ENCODE measurements around the gene KRI1. TPM values are rescaled to one million over a fixed set of nuclear protein-coding genes. Genes with fewer than 3 reads are reported as not detected.
"Not testable (repeated sequence)": the region's sequence is repeated elsewhere in the genome, so short reads cannot be mapped to it uniquely, and the experiment has no call there.

KRI1 gene
- total and polyA plus RNA-seq, 12 donors, result 7.1 to 69.0 (median 20.1) TPM

GRCh38 chr19:10532457-10532856 lies 33.4 kb downstream of the KRI1 start:
- intact Hi-C loops (cut with DNase I), result no loop called here
- Histone ChIP-seq H3K4me1 (replicated peaks in 1 of 2) (no peaks in the 10 kb centered on the region), H3K9me3 (replicated peaks in 1 of 3) (no peaks in the 10 kb centered on the region), H3K27me3 (no peaks in the 10 kb centered on the region), H3K36me3 (replicated peaks in 1 of 2) (no peaks in the 10 kb centered on the region), H3K27ac (no peak overlapping the region), H3K4me3 (no peak overlapping the region)
- WGBS, 4 donors, result 84 to 100% (median 100%) methylated on average over 1 of the region's 1 CpG; no CpG with 5 or more reads in 1 of the 4 donors
- DNase-seq, result no peak
- TF ChIP-seq CTCF (IDR thresholded peaks at IDR 0.05), result no peak
- TF ChIP-seq POLR2A (IDR thresholded peaks at IDR 0.05), result no peak

- H3K9me3 ChIP-seq (replicated peaks in 1 of 3); H3K4me1 ChIP-seq (replicated peaks in 1 of 2); H3K4me3 ChIP-seq; intact Hi-C loops (cut with DNase I); DNase-seq; H3K27me3 ChIP-seq; H3K27ac ChIP-seq; H3K36me3 ChIP-seq (replicated peaks in 1 of 2): not testable (repeated sequence)
- 63 to 79% (median 69%) methylated on average over 8 of the region's 8 CpGs for WGBS, 4 donors
Observed at GRCh38 chr19:10526887-10527286, 38.9 kb downstream of the KRI1 start.

GRCh38 chr19:10525636-10526035 lies 40.2 kb downstream of the KRI1 start:
- intact Hi-C loops (cut with DNase I), result no loop called here
- TF ChIP-seq CTCF (IDR thresholded peaks at IDR 0.05) (no peak), POLR2A (IDR thresholded peaks at IDR 0.05) (no peak)
- DNase-seq, result no peak
- Histone ChIP-seq H3K4me3 (no peak overlapping the region), H3K4me1 (replicated peaks in 1 of 2) (no peaks in the 10 kb centered on the region), H3K9me3 (replicated peaks in 1 of 3) (no peaks in the 10 kb centered on the region), H3K36me3 (replicated peaks in 1 of 2) (no peaks in the 10 kb centered on the region), H3K27ac (no peak overlapping the region), H3K27me3 (no peaks in the 10 kb centered on the region)
- WGBS, 4 donors, result 85 to 92% (median 88%) methylated on average over 7 of the region's 7 CpGs

- intact Hi-C loops (cut with DNase I), result no loop called here
- H3K9me3 ChIP-seq (replicated peaks in 1 of 3), result no peaks in the 10 kb centered on the region
- WGBS, 4 donors, result 68 to 85% (median 82%) methylated on average over 3 of the region's 3 CpGs
- TF ChIP-seq CTCF (IDR thresholded peaks at IDR 0.05), result no peak
- TF ChIP-seq POLR2A (IDR thresholded peaks at IDR 0.05), result no peak
- no peaks in the 10 kb centered on the region for H3K36me3 ChIP-seq (replicated peaks in 1 of 2)
- no peak overlapping the region for H3K27ac ChIP-seq
- H3K4me3 ChIP-seq, result no peak overlapping the region
- DNase-seq, result no peak
- peaks cover 8% of the 10 kb centered on the region for H3K27me3 ChIP-seq
- H3K4me1 ChIP-seq (replicated peaks in 1 of 2), result peaks cover 0 to 4% of the 10 kb centered on the region in 2 donors
Observed at GRCh38 chr19:10523135-10523636, 42.6 kb downstream of the KRI1 start.

- no peak for DNase-seq
- no peak overlapping the region for H3K27ac ChIP-seq
- H3K4me3 ChIP-seq, result no peak overlapping the region
- TF ChIP-seq CTCF (IDR thresholded peaks at IDR 0.05) (no peak), POLR2A (IDR thresholded peaks at IDR 0.05) (no peak)
- peaks cover 18% of the 10 kb centered on the region for H3K27me3 ChIP-seq
- no peaks in the 10 kb centered on the region for H3K9me3 ChIP-seq (replicated peaks in 1 of 3)
- H3K36me3 ChIP-seq (replicated peaks in 1 of 2), result no peaks in the 10 kb centered on the region
- H3K4me1 ChIP-seq (replicated peaks in 1 of 2), result peaks cover 13 to 17% of the 10 kb centered on the region in 2 donors
- WGBS, 4 donors, result 76 to 80% (median 77%) methylated on average over 10 to 13 of the region's 13 CpGs
- intact Hi-C loops (cut with DNase I), result no loop called here
Observed at GRCh38 chr19:10521461-10522171, 44.2 kb downstream of the KRI1 start.

Measured in adrenal gland (tissue), 12 donors.